ENCODE data around the gene RNF31.

RNF31 gene

DNA sequence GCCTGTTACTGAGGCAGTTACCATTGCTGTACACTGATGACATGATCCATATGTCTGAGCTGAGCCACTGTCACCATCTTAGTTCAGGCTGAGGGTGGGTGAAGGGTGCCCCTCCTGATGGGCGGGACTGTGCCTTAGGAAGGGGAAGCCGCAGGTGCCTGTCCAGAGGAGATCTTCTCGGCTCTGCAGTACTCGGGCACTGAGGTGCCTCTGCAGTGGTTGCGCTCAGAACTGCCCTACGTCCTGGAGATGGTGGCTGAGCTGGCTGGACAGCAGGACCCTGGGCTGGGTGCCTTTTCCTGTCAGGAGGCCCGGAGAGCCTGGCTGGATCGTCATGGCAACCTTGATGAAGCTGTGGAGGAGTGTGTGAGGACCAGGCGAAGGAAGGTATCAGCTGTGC lies 3.7 kb downstream of the RNF31 start:
- TF ChIP-seq, protein P1, sequence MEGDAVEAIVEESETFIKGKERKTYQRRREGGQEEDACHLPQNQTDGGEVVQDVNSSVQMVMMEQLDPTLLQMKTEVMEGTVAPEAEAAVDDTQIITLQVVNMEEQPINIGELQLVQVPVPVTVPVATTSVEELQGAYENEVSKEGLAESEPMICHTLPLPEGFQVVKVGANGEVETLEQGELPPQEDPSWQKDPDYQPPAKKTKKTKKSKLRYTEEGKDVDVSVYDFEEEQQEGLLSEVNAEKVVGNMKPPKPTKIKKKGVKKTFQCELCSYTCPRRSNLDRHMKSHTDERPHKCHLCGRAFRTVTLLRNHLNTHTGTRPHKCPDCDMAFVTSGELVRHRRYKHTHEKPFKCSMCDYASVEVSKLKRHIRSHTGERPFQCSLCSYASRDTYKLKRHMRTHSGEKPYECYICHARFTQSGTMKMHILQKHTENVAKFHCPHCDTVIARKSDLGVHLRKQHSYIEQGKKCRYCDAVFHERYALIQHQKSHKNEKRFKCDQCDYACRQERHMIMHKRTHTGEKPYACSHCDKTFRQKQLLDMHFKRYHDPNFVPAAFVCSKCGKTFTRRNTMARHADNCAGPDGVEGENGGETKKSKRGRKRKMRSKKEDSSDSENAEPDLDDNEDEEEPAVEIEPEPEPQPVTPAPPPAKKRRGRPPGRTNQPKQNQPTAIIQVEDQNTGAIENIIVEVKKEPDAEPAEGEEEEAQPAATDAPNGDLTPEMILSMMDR (IDR thresholded peaks at IDR 0.05; ENCODE audit: insufficient read depth, low read depth, low read length, missing control alignments): no peak
- no peak overlapping the region for H3K4me3 ChIP-seq (ENCODE audit: low read length)
- DNase-seq (ENCODE audit: low read depth): no peak

DNA sequence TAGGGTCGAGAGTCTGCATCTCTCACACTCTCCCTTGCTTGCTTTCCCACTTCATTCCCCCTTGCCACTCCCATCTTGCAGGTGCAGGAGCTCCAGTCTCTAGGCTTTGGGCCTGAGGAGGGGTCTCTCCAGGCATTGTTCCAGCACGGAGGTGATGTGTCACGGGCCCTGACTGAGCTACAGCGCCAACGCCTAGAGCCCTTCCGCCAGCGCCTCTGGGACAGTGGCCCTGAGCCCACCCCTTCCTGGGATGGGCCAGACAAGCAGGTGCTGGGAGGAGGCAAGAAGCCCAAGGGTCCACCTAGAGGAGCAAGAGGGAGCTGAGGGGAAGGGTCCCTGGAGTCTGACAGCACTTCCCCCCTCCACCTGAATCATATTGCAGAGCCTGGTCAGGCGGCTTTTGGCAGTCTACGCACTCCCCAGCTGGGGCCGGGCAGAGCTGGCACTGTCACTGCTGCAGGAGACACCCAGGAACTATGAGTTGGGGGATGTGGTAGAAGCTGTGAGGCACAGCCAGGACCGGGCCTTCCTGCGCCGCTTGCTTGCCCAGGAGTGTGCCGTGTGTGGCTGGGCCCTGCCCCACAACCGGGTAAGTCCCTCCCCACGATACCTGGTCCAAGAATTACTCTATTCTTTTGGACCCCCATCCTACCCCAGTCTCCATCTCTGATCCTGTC lies 4.2 kb downstream of the RNF31 start:
- DNase-seq (ENCODE audit: low read depth): no peak
- H3K4me3 ChIP-seq (ENCODE audit: low read length): no peak overlapping the region
- TF ChIP-seq, protein P1 (IDR thresholded peaks at IDR 0.05; ENCODE audit: insufficient read depth, low read depth, low read length, missing control alignments): no peak

DNA sequence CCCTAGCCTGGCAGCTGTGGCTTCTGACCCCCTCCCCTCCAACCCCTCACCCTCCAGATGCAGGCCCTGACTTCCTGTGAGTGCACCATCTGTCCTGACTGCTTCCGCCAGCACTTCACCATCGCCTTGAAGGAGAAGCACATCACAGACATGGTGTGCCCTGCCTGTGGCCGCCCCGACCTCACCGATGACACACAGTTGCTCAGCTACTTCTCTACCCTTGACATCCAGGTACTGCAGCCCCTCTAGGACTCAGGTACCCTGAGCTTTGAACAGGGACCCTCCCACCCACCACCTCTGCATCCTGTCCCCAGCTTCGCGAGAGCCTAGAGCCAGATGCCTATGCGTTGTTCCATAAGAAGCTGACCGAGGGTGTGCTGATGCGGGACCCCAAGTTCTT lies 7.8 kb downstream of the RNF31 start:
- no peak for DNase-seq (ENCODE audit: low read depth)

DNA sequence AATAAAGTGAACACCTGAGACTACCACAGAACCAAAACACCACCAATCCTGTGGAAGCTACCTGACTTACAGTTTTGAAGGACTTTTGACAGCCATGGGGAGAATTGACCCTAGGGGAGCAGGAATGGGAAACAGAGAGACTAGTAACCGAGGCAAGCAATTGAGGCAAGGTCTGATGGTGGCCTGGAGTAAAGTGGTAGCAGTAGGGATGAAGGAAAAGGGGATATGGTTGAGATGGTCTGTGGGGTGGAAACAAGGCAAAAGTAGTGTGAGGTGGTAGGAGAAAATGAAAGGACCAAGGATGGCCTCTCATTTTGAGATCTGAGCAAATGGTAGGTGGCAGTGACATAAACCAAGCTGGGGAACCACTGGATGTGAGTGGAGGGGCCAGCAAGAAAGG lies 9.5 kb downstream of the RNF31 start:
- DNase-seq (ENCODE audit: low read depth): no peak
- TF ChIP-seq, protein P1 (IDR thresholded peaks at IDR 0.05; ENCODE audit: insufficient read depth, low read depth, low read length, missing control alignments): no peak
- H3K4me3 ChIP-seq (ENCODE audit: low read length): no peak overlapping the region

More for the DNA sequence above, 7.8 kb downstream of the RNF31 start:
- TF ChIP-seq, protein P1 (IDR thresholded peaks at IDR 0.05; ENCODE audit: insufficient read depth, low read depth, low read length, missing control alignments): no peak
- H3K4me3 ChIP-seq (ENCODE audit: low read length): no peak overlapping the region

DNA sequence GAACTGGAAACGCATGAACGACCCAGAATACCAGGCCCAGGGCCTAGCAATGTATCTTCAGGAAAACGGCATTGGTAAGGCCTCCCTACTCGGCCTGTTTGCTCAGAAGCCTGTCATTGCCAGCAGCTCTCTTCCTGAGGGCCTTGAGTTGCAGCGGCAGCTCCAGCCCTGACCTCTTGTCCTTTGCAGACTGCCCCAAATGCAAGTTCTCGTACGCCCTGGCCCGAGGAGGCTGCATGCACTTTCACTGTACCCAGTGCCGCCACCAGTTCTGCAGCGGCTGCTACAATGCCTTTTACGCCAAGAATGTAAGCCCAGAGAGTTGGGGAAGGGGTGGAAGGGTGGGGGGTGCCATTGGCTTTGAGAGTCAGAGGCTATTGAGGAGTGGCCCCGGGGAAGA lies 10.0 kb downstream of the RNF31 start:
- DNase-seq (ENCODE audit: low read depth): no peak
- TF ChIP-seq, protein P1 (IDR thresholded peaks at IDR 0.05; ENCODE audit: insufficient read depth, low read depth, low read length, missing control alignments): no peak
- H3K4me3 ChIP-seq (ENCODE audit: low read length): no peak overlapping the region

- TF ChIP-seq, protein P1 (IDR thresholded peaks at IDR 0.05; ENCODE audit: insufficient read depth, low read depth, low read length, missing control alignments): no peak
- H3K4me3 ChIP-seq (ENCODE audit: low read length): no peak overlapping the region
- DNase-seq (ENCODE audit: low read depth): no peak
These were observed 12.6 kb downstream of the RNF31 start for GRCh38 chr14:24159777-24160498.
